GDM1 (cell line): Measurements from ENCODE around the gene SMAP1.
"Not testable (repeated sequence)": the region's sequence is repeated elsewhere in the genome, so short reads cannot be mapped to it uniquely, and the experiment has no call there.

Experiments
- DNase-seq: peaks from one replicate; lab custom pipeline; 2025; lab: John Stamatoyannopoulos, UW

Gene SMAP1

DNA sequence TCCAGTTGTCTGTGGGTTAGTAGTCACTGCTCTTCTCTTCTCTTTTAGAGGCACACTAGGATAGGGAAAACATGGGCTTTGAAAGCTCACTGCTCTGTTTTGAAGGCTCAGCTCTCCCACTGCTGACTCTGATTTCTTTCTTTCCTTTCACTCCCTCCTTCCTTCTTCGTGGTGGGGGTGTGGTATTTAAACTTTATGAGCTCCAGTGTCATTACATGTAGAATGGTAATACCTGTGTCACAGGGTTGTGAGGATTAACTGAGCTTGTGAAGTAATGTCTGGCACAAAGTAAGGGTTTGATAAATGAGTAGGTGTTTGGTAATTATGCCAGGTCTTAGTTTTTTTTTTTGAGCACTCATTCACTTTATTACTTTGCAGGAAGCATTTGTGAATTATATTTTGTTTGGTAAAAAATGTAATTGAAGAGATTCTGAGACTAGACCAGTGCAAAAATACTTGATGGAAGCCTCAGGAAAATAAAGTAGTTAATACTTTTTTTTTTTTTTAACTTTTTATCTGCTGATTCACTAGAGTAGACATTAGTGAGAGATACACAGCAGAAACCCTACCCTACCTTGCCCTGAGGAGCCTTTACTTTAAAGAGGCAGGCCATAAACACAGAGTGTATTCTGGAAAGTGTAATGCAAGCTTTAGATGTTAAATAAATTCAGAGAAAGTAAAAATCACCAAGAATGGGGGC is 17.3 kb downstream of the SMAP1 start:
- no peak for DNase-seq

DNA sequence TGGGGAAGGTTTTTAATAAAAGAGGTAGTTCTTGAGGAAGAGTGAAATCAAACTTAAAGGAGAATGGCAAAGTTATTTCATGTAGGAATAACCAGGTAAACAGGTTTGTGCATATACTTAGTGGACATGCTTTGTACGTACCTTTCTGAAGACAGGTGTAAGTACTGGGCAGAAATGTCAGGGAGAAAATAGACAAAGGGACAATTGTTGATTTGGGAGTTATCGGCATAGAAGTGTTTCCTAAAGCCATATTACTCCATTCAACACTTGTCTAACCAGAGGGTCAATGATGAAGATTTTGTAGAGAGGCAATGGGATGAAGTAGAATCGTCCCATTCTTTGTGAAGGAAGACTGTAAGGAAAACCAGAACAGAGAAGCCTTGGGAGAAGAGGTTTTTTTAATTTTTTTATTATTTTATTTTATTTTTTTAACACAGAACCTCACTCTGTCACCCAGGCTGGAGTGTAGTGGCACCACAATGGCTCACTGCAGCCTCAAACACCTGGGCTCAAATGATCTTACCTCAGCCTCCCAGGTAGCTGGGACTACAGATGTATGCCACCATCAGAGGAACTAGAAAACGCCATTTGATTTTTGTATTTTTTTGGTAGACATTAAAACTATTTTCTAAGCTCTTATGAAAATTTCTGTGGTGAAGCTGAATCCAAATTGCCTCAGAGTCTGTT is 18.0 kb downstream of the SMAP1 start:
- no peak for DNase-seq

DNA sequence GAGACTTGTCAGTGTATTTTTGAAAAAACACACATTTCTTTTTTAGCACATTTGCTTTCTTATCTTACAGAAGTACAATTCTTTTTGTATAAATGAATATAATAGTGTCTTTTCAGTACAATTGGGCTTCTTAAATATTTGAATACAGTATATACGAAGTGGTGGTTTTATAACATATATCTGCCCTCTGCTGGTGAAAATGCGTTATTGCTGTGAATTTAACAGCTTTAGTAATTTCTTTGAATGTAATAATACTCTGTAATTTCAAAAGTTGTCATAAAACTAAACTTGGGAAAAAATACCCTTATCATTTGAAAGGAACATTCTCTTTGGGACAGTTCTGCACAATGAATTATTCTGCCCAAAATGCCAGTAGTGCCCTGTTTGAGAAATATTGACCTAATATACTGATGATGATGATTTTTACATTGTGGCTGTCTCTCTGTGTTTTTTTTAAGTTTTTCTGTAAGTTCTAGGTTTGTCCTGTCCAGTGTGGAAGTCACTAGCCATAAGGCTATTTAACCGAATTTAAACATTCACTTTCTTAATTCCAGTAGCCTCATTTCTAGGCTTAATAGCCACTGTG is 19.0 kb downstream of the SMAP1 start:
- no peak for DNase-seq

DNA sequence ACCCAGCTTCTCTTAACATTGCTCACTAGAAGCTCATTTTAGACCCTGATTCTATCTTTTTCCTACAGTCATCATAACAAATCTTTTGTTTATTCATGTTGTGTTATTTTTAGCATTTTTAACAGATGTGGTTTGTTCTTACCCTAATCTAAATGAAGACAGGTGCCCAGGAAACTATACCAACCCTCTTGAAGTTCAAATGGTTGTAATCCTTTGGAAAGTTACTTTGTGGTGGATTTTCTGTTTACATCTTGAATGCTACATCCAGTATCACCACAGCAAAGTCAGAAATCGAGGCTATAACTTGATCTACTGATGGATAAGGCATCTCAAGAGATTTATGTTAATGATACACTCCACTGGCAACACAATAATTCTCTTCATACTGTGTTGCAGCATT is 26.2 kb downstream of the SMAP1 start:
- DNase-seq = no peak

DNA sequence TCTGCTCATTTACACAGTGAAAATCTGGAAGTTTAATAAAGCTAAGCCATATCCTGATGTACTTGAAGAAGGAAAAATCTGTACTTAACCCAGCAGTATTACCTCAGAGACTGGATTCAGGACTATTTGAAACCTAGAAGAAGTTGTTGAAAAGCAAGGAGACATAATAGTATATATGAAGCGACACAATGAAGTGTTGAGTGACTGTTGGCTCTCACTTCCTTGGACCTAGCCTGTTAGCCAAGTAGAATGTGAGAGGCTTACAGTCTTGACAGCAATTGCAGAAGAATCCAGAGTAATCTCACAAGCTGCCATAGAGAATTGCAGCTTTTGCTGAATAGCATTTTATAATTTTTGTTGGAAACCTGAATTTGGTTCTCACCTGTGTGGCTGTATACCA is 26.7 kb downstream of the SMAP1 start:
- DNase-seq = no peak

DNA sequence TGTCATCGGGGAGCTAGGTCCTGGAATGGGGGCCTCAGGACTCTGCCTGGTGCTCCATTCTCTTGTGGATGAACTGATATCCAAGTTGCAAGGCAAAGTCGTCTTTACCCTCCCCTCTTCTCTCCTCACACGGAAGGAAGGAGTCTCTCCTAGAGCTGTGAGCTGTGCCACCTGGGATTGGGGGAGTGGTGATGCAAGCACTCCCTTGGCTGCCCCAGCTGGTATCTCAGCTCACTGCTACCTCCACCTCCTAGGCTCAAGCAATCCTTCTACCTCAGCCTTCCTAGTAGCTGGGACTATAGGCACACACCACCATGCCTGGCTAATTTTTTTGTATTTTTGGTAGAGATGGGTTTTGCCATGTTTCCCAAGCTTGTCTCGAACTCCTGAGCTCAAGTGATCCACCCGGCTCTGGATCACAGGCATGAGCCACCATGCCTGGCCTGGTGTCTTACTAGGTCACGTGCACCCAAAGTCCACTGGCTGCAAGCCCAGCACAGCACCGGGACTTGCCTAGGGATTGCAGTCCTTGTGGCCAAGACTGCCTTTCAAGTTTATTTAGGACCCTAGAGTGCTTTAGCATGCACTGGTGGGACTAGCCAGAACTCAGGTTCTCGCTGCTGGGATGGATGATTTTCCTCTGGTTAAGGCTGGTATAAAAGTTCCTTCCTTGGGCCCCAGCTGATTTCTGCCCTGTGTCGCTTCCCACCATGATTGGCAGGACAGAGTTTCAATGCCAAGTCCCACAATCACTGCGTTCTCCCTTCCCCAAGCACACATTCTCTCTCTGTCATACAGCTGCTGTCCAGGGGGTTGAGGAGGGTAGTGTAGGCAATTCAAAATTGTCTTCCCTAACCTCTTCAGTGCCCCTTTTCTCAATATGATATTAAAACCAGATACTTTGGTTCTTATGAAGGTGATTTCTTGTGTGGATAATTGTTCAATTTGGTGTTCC is 33.5 kb downstream of the SMAP1 start:
- no peak for DNase-seq

DNA sequence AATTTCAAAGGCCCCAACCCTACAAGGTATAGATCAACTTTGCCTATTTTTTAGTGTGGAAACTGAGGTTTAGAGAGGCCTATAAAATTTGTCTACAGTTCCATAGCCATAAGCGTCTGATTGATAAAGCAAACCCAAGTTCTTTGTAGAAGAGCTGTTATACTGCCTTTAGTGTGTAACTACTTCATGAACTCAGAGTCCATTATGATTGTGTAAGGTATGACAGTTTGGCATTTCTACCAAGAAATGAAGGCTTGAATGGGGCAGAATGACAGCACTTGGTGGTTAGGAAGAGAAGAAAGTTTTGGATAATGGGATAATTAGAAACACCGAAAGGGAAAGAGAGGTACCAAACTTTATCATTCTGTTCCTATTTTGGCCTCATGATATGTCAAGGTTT is 38.1 kb downstream of the SMAP1 start:
- DNase-seq = no peak

DNA sequence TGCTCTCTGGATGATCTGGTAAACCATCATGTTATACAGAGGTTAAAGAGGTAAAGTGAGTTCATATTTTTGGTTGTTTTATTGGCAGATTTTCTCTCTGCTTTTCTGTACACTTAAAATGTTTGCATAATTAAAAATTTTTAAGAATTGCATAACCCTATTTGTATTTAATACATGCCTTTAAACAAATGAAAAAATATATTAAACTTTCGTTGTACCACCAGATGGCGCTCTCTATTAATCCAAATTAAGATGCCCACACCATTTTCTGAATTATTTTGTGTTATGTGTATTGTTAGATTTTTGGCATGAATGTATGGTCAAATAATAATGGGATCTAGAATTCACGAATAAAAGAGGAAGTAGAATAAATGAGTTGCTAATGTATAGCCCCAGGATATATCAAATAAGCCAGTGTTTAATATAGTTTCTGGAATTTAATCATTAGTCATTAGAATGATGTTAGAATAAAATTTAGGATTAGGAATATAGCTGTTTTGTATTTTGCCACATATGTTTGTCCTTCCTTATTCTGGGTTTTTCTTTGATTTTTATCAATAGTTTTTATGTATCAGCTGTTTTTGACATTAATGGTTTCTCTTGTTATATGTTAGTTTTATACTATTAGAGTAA is 38.9 kb downstream of the SMAP1 start:
- DNase-seq = no peak

DNA sequence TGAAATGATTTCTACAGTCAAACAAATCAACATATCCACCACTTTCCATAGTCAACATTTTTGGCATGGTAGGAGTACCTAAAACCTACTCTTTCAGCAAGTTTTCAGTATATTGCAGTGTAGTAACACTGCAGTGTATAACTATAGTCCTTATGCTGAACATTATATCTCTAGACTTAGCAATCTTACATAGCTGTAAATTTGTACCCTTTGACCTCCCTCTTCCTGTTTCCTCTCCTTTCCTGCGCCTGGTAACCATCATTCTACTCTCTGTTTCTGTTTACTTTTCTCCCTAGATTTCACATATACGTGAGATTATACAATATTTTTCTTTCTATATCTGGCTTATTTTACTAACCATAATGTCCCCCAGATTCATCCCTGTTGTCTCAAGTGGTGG is 40.2 kb downstream of the SMAP1 start:
- DNase-seq = no peak

DNA sequence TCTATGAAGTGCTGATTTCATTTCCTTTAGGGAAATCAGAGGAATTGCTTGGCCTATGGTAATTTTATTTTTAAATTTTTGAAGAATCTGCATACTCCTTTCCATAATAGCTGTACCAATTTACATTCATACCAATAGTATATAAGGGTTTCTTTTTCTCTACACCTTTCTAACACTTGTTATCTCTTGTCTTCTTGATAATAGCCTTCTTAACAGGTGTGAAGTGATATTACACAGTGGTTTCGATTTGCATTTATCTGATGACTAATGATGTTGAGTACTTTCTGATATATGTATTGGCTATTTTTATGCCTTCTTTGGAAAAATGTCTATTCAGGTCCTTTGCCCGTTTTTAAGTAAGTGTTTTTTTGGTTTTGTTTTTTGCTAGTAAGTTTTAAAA is 40.8 kb downstream of the SMAP1 start:
- DNase-seq = no peak

DNA sequence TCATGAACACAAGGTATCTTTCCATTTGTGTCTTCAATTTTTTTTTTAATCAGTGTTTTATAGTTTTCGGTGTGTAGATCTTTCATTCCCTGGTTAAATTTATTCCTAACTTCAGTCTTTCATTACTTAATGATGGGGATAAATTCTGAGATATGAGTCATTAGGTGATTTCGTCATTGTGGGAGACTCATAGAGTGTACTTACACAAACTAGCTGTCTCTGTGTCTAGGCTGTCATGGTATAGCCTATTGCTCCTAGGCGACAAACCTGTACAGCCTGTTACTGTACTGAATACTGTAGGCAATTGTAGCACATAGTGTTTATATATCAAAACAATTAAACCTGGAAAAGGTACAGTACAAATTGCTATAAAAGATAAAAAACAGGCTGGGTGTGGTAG is 42.1 kb downstream of the SMAP1 start:
- DNase-seq = no peak

DNA sequence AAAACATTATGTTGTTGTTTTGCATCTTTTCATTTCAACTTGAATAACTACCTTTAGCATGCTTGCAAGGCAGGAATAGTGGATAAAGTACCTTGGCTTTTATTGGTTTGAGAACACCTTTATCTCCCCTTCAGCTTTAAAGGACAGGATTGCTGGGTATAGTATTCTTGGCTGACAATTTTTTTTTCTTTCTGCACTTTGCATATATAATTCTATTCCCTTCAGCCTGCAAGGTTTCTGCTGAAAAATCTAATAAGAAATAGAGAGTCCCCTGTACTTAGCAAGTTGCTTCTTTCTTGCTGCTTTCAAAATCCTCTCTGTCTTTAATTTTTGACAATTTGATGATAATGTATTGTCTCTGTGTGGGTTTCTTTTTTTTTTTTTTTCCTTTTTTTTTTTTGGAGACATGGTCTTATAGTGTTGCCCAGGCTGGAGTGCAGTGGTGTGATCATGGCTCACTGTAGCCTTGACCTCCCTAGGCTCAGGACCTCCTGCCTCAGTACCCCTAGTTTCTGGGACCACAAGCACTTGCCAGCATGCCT is 47.1 kb downstream of the SMAP1 start:
- DNase-seq = no peak

DNA sequence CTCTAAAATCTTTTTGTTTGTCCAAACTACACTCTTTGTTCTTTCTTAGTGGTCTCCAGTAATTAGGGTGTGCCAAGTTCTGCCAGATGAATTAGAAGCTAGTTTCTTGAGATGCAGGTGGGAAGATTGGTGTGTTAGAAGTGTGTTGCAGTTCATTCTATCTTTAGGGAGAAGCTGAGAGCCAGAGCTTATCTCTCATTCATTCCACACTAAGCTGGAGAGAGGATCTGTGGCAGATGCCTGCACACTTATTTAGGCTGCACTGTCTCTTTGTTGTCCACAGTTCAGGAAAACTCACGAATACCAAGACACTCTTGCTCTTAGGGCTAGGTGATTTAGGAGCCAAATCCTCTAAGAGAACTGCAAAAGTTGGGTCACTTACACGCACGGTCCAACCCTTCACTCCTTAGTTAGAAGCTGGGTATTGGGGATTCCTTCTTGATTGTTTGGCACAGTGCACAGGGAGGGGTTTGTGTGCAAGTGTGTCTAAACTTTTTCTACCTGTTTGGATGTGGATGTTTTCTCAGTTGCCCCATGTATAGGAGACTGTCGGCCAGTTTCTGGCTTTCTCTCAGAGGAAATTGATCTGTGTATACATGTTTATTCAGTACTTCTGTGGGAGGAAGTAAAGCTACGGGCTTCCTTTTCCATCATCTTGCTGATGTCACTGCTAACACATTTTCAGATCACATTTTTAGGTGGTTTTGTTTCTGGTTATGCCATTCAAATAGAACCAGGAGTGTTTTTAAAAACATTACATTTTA is 49.5 kb downstream of the SMAP1 start:
- DNase-seq = no peak

DNA sequence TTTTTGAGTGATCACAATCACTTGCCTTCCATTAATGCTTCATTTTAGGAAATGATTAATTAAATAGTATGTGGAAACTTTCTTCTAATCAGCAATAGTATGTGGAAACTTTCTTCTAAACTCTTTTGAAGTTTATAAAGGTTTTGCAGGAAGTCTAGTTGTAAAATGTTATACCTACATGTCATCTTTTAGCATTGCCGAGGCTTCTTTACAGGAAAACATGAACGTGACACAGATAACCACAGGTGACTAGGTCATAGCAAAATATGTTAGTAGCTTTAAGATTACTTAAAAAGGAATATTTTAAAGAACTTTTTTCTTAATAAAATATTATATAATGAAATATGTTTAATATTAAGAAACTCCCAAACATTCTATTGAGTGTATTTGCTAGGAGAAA is 56.8 kb downstream of the SMAP1 start:
- no peak for DNase-seq

DNA sequence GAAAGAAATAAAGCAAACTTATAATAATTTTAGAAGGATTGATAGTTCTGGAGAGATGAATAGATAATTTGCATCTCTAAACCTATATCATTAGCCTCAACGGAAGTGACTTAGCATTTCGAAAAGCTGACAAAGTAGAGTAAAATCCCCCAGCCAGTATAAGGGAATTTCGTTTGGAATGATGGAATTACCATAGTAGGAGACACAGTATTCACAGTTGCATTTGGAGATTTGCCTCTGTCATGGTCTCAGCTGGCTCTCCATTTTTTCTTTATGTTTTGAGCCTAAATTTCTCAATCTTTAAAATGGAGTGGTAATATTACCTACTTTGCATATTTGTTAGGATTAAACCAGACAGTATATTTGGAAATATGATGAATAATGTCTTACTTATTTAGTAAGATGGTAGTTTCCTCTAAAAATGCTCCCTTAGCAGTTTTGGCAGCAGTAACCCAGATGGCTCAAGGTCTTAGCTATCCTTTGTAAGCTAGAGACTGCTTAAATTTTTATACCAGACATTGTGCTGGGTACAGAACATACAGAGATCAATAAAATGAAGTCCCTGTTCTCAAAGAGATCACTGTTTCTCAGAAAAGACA is 58.2 kb downstream of the SMAP1 start:
- DNase-seq = no peak

DNA sequence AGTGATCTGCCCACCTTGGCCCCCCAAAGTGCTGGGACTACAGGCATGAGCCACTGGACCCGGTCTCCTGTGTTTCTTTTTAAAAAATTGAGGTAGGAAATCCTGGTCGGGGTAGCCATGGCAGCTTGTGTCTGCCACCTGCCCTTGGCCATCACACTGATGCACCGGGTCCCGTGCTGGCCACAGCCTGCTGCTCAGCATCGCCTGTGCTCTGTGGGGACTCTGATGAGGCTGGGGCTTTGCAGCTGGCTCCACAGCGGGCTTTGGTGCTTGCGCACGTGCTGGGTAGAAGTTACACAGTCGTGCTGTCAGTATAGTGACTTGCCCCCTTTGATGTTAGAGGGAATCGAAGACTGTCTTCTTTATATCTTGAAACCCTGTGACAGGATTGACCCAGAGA is 66.7 kb downstream of the SMAP1 start:
- no peak for DNase-seq

DNA sequence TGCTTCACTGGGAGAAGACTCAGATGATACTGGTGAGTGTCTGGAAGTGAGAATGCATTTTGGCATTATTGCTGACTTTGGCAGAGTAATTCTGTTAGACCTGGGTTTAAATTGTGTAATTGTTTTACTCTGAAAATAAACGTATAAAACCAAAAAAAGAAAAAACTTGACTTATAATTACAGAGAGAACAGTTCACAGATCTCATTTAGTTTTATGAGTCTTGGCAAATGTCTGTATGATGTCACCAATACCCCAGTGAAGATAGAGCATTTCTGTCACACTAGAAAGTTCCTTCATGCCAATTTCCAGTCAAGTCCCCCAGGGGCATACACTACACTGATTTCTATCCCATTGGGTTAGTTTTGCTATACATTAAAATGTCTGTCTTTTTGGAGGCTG is 67.3 kb downstream of the SMAP1 start:
- DNase-seq = no peak

DNA sequence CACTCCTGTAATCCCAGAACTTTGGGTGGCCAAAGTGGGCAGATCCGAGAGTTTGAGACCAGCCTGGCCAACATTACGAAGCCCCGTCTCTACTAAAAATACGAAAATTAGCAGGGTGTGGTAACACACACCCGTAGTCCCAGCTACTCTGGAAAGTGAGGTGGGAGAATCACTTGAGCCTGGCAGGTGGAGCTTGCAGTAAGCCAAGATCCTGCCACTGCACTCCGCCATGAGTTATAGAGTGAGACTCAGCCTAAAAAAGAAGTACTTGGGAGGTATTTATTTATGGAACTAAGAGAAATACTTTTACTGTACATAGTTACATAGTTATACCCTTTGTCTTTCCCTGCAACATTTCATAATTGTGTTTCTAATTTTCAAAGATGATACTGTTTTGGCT is 67.8 kb downstream of the SMAP1 start:
- no peak for DNase-seq

DNA sequence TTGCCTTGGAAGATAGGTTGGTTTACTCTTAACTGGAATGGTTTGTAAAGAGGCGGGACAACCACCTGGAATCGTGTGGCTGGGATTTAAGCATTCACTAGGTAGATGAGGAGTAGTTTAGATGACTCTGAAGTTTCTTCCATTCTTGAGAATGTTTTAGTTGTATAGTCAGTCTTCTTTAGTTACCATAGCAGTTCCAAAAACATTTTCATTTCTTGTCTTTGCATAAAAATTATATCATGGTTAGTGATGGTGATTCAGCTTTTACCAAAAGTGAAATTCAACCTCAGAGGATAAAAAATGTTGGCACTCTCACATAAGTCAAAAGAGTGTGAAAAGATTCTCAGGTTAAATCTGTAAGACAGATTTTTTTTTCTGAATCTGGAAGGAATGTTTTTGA is 70.3 kb downstream of the SMAP1 start:
- DNase-seq = no peak

DNA sequence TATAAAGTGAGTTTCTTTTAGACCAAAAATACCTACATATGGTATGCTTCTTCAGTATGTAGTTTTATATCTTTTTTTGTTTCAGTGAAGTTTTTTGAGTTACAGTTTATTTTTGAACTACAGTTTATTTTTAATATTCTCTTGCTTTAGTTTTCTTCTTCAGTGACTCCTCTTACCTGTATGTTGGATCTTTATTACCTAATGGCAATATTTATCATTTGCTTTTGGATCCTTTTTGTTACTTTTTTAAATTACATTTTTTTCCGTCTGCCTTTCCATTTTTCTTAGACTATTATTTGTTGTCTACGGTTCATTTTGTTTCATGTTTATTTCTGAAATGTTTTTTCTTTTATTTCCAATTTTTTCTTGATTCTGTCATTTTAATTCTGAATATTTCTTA is 71.9 kb downstream of the SMAP1 start:
- DNase-seq = no peak

DNA sequence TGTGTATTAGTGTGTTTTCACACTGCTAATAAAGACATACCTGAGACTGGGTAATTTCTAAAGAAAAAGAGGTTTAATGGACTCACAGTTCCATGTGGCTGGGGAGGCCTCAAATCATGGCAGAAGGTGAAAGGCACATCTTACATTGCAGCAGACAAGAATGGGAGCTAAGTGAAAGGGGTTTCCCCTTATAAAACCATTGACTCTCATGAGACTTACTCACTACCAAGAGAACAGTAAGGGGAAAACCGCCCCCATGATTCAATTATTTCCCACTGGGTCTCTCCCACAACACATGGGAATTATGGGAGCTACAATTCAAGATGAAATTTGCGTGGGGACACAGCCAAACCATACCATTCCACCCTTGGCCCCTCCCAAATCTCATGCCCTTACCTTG is 73.1 kb downstream of the SMAP1 start:
- not testable (repeated sequence) for DNase-seq
